Measurements from ENCODE around the gene CDK17. TPM values are rescaled to one million over a fixed set of nuclear protein-coding genes. Genes with fewer than 3 reads are reported as not detected.

Gene CDK17
- total and polyA plus RNA-seq, 2 donors (not counting 1 experiment from before 2014, with no cell fraction given): 50.0 to 109 TPM

- no peaks in the 10 kb centered on the region for H3K79me2 ChIP-seq (ENCODE audit: control insufficient read depth, insufficient read depth, low read length)
- H3K4me2 ChIP-seq (ENCODE audit: extremely low read depth, insufficient read depth, low read length): peak overlapping the region; percentile 20
- H3K4me3 ChIP-seq (replicated peaks in 1 of 4; ENCODE audit: control extremely low read depth in 1 of 4, insufficient read depth in 1 of 4, low read depth in 3 of 4, low read length in 4 of 4): peak overlapping the region in 1 of 4 experiments; percentile 18
- no peaks in the 10 kb centered on the region for H4K20me1 ChIP-seq (ENCODE audit: control insufficient read depth, extremely low read depth, insufficient read depth, low read length)
- H3K36me3 ChIP-seq (ENCODE audit: control insufficient read depth, insufficient read depth, low read length): no peaks in the 10 kb centered on the region
- TF ChIP-seq CTCF (conservative IDR thresholded peaks at IDR 0.05 in 1 of 2, IDR thresholded peaks at IDR 0.05 in 1 of 2; ENCODE audit: low read depth in 1 of 2, low read length in 2 of 2) (no peak), EZH2 (IDR thresholded peaks at IDR 0.05; ENCODE audit: low read length, missing control alignments) (no peak)
- H3K9me3 ChIP-seq (ENCODE audit: control insufficient read depth, insufficient read depth, low read depth, low read length): no peaks in the 10 kb centered on the region
- no peak overlapping the region for H2AFZ ChIP-seq (ENCODE audit: low read length)
- H3K27me3 ChIP-seq (ENCODE audit: control insufficient read depth, insufficient read depth, low read length): no peaks in the 10 kb centered on the region
- peak overlapping the region; percentile 3 for H3K9ac ChIP-seq (ENCODE audit: insufficient read depth, low read length)
- H3K4me1 ChIP-seq (ENCODE audit: control insufficient read depth, extremely low read depth, insufficient read depth, low read length): peaks cover 14% of the 10 kb centered on the region
- H3K27ac ChIP-seq (ENCODE audit: insufficient read depth, low read length): peak overlapping the region; percentile 93
- peak; percentile 97 for DNase-seq (ENCODE audit: low read depth in 2 of 2)
These were observed 45.7 kb upstream of the CDK17 start for GRCh38 chr12:96445691-96446583.

- DNase-seq (ENCODE audit: low read depth in 2 of 2): no peak
- Histone ChIP-seq H3K27ac (ENCODE audit: insufficient read depth, low read length) (no peak overlapping the region), H3K9ac (ENCODE audit: insufficient read depth, low read length) (no peak overlapping the region)
These were observed 44.2 kb upstream of the CDK17 start for GRCh38 chr12:96444399-96444798.

More at GRCh38 chr12:96444399-96444798, 44.2 kb upstream of the CDK17 start:
- no peaks in the 10 kb centered on the region for H3K27me3 ChIP-seq (ENCODE audit: control insufficient read depth, insufficient read depth, low read length)
- TF ChIP-seq CTCF (conservative IDR thresholded peaks at IDR 0.05 in 1 of 2, IDR thresholded peaks at IDR 0.05 in 1 of 2; ENCODE audit: low read depth in 1 of 2, low read length in 2 of 2): no peak
- no peak for TF ChIP-seq EZH2 (IDR thresholded peaks at IDR 0.05; ENCODE audit: low read length, missing control alignments)
- no peak overlapping the region for H3K4me2 ChIP-seq (ENCODE audit: extremely low read depth, insufficient read depth, low read length)
- H2AFZ ChIP-seq (ENCODE audit: low read length): no peak overlapping the region
- peaks cover 14% of the 10 kb centered on the region for H3K4me1 ChIP-seq (ENCODE audit: control insufficient read depth, extremely low read depth, insufficient read depth, low read length)
- no peaks in the 10 kb centered on the region for H4K20me1 ChIP-seq (ENCODE audit: control insufficient read depth, extremely low read depth, insufficient read depth, low read length)
- H3K79me2 ChIP-seq (ENCODE audit: control insufficient read depth, insufficient read depth, low read length): no peaks in the 10 kb centered on the region
- no peak overlapping the region for H3K4me3 ChIP-seq (replicated peaks in 1 of 4; ENCODE audit: control extremely low read depth in 1 of 4, insufficient read depth in 1 of 4, low read depth in 3 of 4, low read length in 4 of 4)
- no peaks in the 10 kb centered on the region for H3K9me3 ChIP-seq (ENCODE audit: control insufficient read depth, insufficient read depth, low read depth, low read length)
- no peaks in the 10 kb centered on the region for H3K36me3 ChIP-seq (ENCODE audit: control insufficient read depth, insufficient read depth, low read length)

Measured in fibroblast of lung (primary cell).